ENCODE data around the gene MCM10. TPM values are rescaled to one million over a fixed set of nuclear protein-coding genes. Genes with fewer than 3 reads are reported as not detected.

The MCM10 gene
- polyA plus RNA-seq, 6 donors from 2014 or later, result 0.06 TPM; not detected in 5

Other genes starting within 250 kb of the MCM10 start
- not detected for gene CCDC3, start 159.8 kb upstream of the MCM10 start, polyA plus RNA-seq (ENCODE audit: low read depth in 6 of 6)
- 10 to 100 TPM in 2 of 6 donors, 1 to 10 TPM in 3, under 1 TPM in 1; 0.18 to 18.1 (median 8.2) TPM for gene OPTN, start 61.4 kb upstream of the MCM10 start, polyA plus RNA-seq (ENCODE audit: low read depth in 6 of 6)
- gene UCMA, start 72.8 kb downstream of the MCM10 start, polyA plus RNA-seq (ENCODE audit: low read depth in 6 of 6), result not detected
- 10 to 100 TPM in 3 of 6 donors, 1 to 10 TPM in 3; 7.0 to 15.3 (median 8.8) TPM for gene PHYH, start 138.5 kb downstream of the MCM10 start, polyA plus RNA-seq (ENCODE audit: low read depth in 6 of 6)
- gene SEPHS1, start 186.7 kb downstream of the MCM10 start, polyA plus RNA-seq (ENCODE audit: low read depth in 6 of 6), result 10 to 100 TPM in 5 of 6 donors, 1 to 10 TPM in 1; 9.1 to 18.9 (median 15.4) TPM

Data from naive B cell (primary cell).